D721Med (cell line): Measurements from ENCODE around the gene DENND11.

Source experiments
- DNase-seq: peaks from one replicate; pipeline ENCODE4 v3.0.0; 2011; ENCODE audit warnings: low spot score; ENCODE audit not compliant: insufficient read length
- FAIRE-seq: peaks from 2 replicates; lab custom pipeline; 2011; peaks lifted over from hg19 to GRCh38; lab: Jason Lieb, UNC
- CTCF ChIP-seq: IDR thresholded peaks from 2 replicates; pipeline ENCODE4 v1.5.1; 2012; ENCODE audit warnings: mild to moderate bottlenecking, control low read depth; ENCODE audit not compliant: insufficient read depth; ENCODE audit errors: missing control alignments

DENND11 gene

GRCh38 chr7:141663081-141663849 lies 38.7 kb downstream of the DENND11 start:
- no peak for DNase-seq
- no peak for TF ChIP-seq CTCF
- no peak for FAIRE-seq

- no peak for DNase-seq
- no peak for FAIRE-seq
- no peak for TF ChIP-seq CTCF
Measured at GRCh38 chr7:141660259-141660658, 41.7 kb downstream of the DENND11 start.

- FAIRE-seq (no peak), DNase-seq (no peak)
- TF ChIP-seq CTCF, result no peak
Measured at GRCh38 chr7:141659501-141659900, 42.5 kb downstream of the DENND11 start.

- DNase-seq, result peak; percentile 48
- FAIRE-seq, result peak; percentile 66
- TF ChIP-seq CTCF, result peak; percentile 90
Measured at GRCh38 chr7:141654551-141654950, 47.4 kb downstream of the DENND11 start.

GRCh38 chr7:141652691-141653090 lies 49.3 kb downstream of the DENND11 start:
- TF ChIP-seq CTCF, result no peak
- FAIRE-seq (no peak), DNase-seq (no peak)
